SK-N-MC (cell line): ENCODE data around the gene ABTB2.

Experiments used
- DNase-seq: peaks from one replicate; pipeline ENCODE4 v3.0.0-alpha.2; 2011; ENCODE audit warnings: low read depth, low spot score
- H3K27ac ChIP-seq: fragments of 200-600 bp; sonication (generic); 2 replicates; pipeline ENCODE4 v1.5.1; 2016; ENCODE audit warnings: mixed run types
- H3K36me3 ChIP-seq: fragments of 200-600 bp; sonication (generic); 2 replicates; pipeline ENCODE4 v1.6.1; 2017; ENCODE audit warnings: antibody characterized with exemption, low read length, mixed read lengths; ENCODE audit not compliant: insufficient read depth
- H3K4me3 ChIP-seq: fragments of 200-600 bp; sonication (generic); 2 replicates; pipeline ENCODE4 v1.5.1; 2016
- H3K9ac ChIP-seq: fragments of 200-600 bp; sonication (generic); 2 replicates; pipeline ENCODE4 v1.8.0; 2017; ENCODE audit warnings: mixed run types, mixed read lengths; ENCODE audit not compliant: insufficient read length
- H3K9me3 ChIP-seq: fragments of 200-600 bp; sonication (generic); 2 replicates; pipeline ENCODE4 v1.6.1; 2017; ENCODE audit warnings: low read depth, mild to moderate bottlenecking, antibody characterized with exemption, low read length, moderate library complexity, mixed read lengths
- EZH2 ChIP-seq: fragments of 200-600 bp; sonication (generic); IDR thresholded peaks from one replicate; pipeline ENCODE4 v1.6.1; 2017; ENCODE audit warnings: antibody characterized with exemption
- FOXP2 ChIP-seq: optimal IDR thresholded peaks from 2 replicates; pipeline ENCODE3; 2011; ENCODE audit warnings: mild to moderate bottlenecking, moderate library complexity; ENCODE audit not compliant: insufficient read depth; ENCODE audit errors: extremely low read length, control extremely low read depth
- POLR2AphosphoS5 ChIP-seq: IDR thresholded peaks from 2 replicates; pipeline ENCODE4 v1.6.1; 2012; ENCODE audit warnings: mild to moderate bottlenecking, low read depth, low read length, borderline replicate concordance

The ABTB2 gene

DNA sequence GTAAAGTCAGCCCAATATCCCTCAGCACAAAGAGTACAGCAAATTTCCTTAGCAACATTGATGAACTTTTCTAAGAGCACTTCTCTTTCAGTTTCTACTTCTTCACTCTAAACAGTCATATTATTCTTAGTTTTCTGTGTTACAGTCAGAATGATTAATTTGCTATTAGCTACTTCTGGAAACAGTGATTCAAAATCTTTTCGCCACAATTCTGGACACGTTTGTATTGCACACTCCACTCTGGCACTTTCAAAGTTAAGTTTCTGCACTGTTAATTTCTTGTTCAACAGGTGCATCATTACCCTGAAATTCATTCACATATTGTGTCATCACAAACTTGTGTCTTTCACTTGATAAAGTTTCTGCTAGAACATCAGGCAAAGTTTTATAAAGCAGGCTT is 22.5 kb downstream of the ABTB2 start:
- H3K9ac ChIP-seq: no peak overlapping the region
- DNase-seq: no peak
- H3K4me3 ChIP-seq: no peak overlapping the region
- H3K9me3 ChIP-seq: no peaks in the 10 kb centered on the region
- no peaks in the 10 kb centered on the region for H3K36me3 ChIP-seq
- no peak overlapping the region for H3K27ac ChIP-seq
- no peak for TF ChIP-seq POLR2AphosphoS5
- TF ChIP-seq FOXP2: no peak
- TF ChIP-seq EZH2: no peak

DNA sequence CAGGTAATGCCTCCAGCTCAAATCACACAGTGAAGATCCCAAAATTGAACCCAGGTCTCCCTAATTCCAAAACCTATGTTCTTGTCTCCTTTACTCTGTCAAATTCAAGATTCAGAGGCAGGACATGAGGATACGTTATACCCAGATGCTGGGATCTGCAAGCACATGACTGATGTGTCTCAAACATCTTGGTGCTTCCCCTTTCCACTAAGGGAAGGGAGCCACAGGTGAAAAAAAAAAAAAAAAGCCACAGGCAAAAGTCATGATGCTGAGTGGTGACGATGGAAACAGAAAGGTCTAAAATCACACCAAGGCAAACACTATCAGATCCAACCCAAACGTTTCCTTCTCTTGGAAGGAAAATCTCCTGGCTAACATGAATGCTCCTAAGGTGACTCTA is 24.0 kb downstream of the ABTB2 start:
- Histone ChIP-seq H3K27ac (no peak overlapping the region), H3K36me3 (no peaks in the 10 kb centered on the region), H3K9me3 (no peaks in the 10 kb centered on the region), H3K9ac (no peak overlapping the region), H3K4me3 (no peak overlapping the region)
- TF ChIP-seq FOXP2 (no peak), EZH2 (no peak), POLR2AphosphoS5 (no peak)
- no peak for DNase-seq

DNA sequence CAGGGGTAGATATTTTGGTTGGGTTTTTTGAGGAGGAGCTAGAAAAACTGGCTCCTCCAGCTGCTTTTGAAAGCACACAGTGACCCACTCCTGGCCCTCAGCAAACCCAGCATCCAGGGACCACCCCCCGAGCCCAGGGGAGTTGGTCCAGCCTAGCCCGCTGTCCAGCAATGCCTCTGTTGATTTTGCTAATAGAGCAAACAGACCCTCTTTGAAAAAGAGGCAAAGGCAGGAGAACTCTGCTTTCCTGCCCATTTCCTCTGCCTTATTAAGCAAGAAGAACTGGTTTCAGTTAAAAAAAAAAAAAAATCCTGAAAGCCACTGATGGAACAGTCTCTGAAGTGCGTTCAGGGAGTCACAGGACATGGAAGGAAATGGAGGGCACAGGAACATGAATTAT is 25.3 kb downstream of the ABTB2 start:
- TF ChIP-seq FOXP2 (no peak), EZH2 (no peak), POLR2AphosphoS5 (no peak)
- no peak for DNase-seq
- Histone ChIP-seq H3K9ac (no peak overlapping the region), H3K27ac (no peak overlapping the region), H3K4me3 (no peak overlapping the region), H3K36me3 (no peaks in the 10 kb centered on the region), H3K9me3 (no peaks in the 10 kb centered on the region)

DNA sequence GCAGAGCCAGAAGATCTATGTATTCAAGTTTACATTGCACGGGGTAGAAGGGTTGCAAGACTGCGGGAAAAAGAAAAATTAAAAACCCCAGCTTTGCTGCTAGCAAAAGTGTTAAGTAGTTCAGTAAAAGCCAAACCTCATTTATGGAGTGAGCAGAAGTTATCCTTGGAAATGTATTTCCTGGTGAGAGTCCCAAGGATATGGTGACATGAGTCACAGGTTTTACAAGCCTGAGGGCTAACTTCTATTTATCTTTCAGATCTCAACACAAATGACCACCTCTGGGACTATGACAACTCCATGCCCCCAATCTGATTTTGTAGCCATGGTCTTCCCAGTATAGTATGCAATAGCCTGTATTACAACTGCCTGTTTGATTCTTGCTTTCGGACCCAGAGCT is 26.1 kb downstream of the ABTB2 start:
- TF ChIP-seq EZH2 (no peak), FOXP2 (no peak), POLR2AphosphoS5 (no peak)
- H3K4me3 ChIP-seq: no peak overlapping the region
- H3K27ac ChIP-seq: no peak overlapping the region
- DNase-seq: no peak
- H3K9me3 ChIP-seq: no peaks in the 10 kb centered on the region
- H3K9ac ChIP-seq: no peak overlapping the region
- H3K36me3 ChIP-seq: no peaks in the 10 kb centered on the region

DNA sequence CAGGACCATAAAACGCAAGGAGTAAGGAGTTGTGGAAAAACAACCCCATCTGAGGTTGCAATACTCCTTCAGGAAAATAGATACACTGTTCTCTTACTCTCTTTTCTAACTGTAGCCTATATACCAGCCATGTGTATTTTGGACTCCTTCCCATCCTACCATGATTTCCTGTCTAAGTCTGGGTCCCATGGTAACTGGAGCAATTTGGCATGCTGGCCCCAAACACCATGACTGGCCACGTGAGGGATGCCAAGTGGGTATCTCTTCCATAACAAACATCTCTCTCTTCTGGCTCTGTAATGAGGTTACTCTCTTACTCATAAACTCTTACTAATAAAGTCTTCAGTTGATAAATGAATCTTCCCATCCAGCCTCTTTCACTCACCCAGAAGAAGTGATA is 26.5 kb downstream of the ABTB2 start:
- TF ChIP-seq POLR2AphosphoS5 (no peak), FOXP2 (no peak), EZH2 (no peak)
- DNase-seq: no peak
- H3K27ac ChIP-seq: no peak overlapping the region
- H3K4me3 ChIP-seq: no peak overlapping the region
- no peaks in the 10 kb centered on the region for H3K36me3 ChIP-seq
- H3K9ac ChIP-seq: no peak overlapping the region
- H3K9me3 ChIP-seq: no peaks in the 10 kb centered on the region

DNA sequence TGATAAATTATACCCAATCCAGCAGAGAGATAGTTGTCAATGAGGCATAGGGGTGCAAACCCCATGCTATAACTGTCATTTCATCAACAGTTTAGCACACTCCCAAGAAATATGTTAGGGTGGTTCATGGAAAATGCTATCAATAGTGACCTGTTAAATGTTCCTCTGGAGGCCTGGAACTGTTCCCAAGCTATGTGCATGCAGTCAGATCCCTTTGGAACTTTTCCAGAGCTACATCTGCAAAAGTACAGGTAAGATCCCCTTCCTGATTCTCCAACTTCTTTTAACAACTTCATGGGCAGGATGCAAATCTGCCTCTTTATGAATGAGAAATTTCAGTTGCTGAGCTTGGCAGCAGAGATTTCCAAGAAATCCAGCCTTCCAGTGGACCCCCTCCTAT is 27.2 kb downstream of the ABTB2 start:
- no peak for DNase-seq
- Histone ChIP-seq H3K9ac (no peak overlapping the region), H3K4me3 (no peak overlapping the region), H3K9me3 (no peaks in the 10 kb centered on the region), H3K27ac (no peak overlapping the region), H3K36me3 (no peaks in the 10 kb centered on the region)
- TF ChIP-seq FOXP2 (no peak), POLR2AphosphoS5 (no peak), EZH2 (no peak)

DNA sequence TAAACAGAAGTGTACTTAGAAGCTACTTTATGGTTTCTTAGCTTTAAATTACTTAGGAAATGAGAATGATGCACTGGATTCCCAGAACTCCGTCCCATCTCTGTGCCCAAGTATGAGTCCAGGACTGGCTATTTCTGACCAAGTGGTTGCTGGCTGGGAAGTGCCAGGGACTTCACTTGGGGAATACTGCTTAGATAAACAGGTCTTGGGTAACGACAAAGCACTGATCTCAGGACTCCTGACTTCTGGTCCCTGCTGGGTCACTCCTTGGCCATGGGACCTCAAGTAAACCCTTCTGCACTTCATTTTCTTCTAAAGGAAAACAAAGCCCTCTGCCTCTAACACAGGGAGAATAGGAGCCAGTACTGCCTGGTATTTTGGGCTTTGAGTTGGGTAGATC is 27.9 kb downstream of the ABTB2 start:
- Histone ChIP-seq H3K4me3 (no peak overlapping the region), H3K36me3 (no peaks in the 10 kb centered on the region), H3K9ac (no peak overlapping the region), H3K9me3 (no peaks in the 10 kb centered on the region), H3K27ac (no peak overlapping the region)
- DNase-seq: no peak
- TF ChIP-seq EZH2: no peak
- no peak for TF ChIP-seq POLR2AphosphoS5
- TF ChIP-seq FOXP2: no peak

DNA sequence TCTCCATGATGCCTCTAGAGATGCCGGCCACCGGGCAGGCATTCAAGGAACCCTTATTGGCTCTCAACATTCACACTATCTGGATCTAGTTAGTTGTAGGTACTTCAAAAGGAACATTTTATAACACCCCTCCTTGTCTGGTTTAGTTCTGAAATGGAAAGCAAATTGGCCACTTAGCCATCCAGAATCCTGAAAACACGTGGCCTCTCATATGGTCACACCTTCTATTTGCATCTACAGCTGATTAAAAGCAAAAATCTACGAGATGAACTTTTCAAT is 29.2 kb downstream of the ABTB2 start:
- DNase-seq: no peak
- Histone ChIP-seq H3K36me3 (no peaks in the 10 kb centered on the region), H3K9ac (no peak overlapping the region), H3K9me3 (no peaks in the 10 kb centered on the region), H3K4me3 (no peak overlapping the region), H3K27ac (no peak overlapping the region)
- no peak for TF ChIP-seq POLR2AphosphoS5
- no peak for TF ChIP-seq EZH2
- no peak for TF ChIP-seq FOXP2

DNA sequence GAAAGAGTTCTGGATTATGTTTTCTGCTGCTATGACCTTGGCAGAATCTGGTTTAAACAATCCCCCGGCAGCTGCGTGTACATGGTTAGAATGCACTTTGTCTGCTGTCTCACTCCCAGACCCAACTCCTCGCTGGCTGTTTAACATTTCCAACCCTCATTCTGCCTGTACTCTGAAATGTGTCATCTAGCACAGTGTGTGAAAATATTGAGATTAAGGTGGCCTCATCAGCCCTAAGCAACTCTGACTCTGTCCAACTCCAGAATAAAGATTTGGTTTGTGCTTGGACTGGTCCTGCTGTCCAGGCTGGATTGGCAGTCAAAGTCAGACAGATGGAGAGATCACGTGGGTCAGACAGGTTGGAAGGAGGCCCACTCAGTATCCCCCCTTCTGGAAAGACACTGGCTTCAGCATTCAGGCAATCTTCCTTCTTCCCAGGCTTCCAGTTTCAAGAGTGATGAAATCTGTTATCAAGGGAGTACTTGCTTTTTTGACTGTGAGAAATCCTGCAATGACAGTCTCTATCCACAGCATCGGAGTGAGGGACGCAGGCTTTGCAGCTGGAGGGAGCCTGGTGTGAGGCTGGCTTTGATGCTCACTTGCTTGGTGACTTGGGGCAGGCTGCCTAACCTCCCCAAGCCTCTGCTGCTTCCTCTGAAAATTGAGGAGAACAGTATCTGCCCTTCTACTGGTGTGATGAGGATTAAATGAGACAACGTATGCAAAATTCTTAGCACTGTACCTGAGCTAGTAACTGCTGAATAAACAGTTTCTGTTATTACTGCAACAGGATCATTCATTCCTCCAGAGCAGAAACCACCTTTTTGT is 29.8 kb downstream of the ABTB2 start:
- Histone ChIP-seq H3K9ac (no peak overlapping the region), H3K27ac (peak overlapping the region; percentile 35; the same call in 1 of the 2 replicates), H3K9me3 (no peaks in the 10 kb centered on the region), H3K36me3 (no peaks in the 10 kb centered on the region), H3K4me3 (no peak overlapping the region)
- TF ChIP-seq FOXP2: no peak
- no peak for DNase-seq
